GM12878 (cell line): Measurements from ENCODE around the gene FCAMR. TPM values are rescaled to one million over a fixed set of nuclear protein-coding genes. Genes with fewer than 3 reads are reported as not detected.

ENCODE experiments used
- ATAC-seq: fragments of 200-7000 bp; cut with Tn5 transposase; 3 replicates; pipeline ENCODE4 v1.9.1; 2020; ENCODE audit warnings: mild to moderate bottlenecking, moderate library complexity
- Bru-seq: library from RNA; stranded (reverse); fragments of 400-500 nt; gene quantifications from one replicate; lab custom pipeline; 2021; lab: Mats Ljungman, UMichigan
- BruChase-seq, 2 experiments: library from RNA; stranded (reverse); fragments of 400-500 nt; gene quantifications; one replicate each; lab custom pipeline; 2021; lab: Mats Ljungman, UMichigan
- BruUV-seq: library from RNA; stranded (reverse); fragments of 400-500 nt; replicated peaks from 2 replicates; lab custom pipeline; 2021; lab: Mats Ljungman, UMichigan
- CTCF ChIA-PET: fragments of 300-600 bp; sonication (Branson Sonifier 250); formaldehyde crosslinking; extraction: SDS; loops from one replicate; lab custom pipeline; 2021; ENCODE audit warnings: inconsistent platforms; lab: Yijun Ruan, JAX
- POLR2A ChIA-PET: fragments of 350-600 bp; formaldehyde crosslinking; extraction: SDS; loops from one replicate; lab custom pipeline; 2021; ENCODE audit warnings: inconsistent platforms; lab: Charles Lee
- RAD21 ChIA-PET: fragments of 300-600 bp; sonication (Branson Sonifier 250); formaldehyde crosslinking; loops from one replicate; lab custom pipeline; 2023; ENCODE audit warnings: antibody characterized with exemption; ENCODE audit not compliant: unreplicated experiment; lab: Charles Lee
- SMC1A ChIA-PET: fragments of 300-600 bp; sonication (Branson Sonifier 250); formaldehyde crosslinking; loops from one replicate; lab custom pipeline; 2023; ENCODE audit not compliant: unreplicated experiment, uncharacterized antibody; lab: Charles Lee
- DNase-seq: peaks from one replicate; pipeline ENCODE4 v3.0.0-alpha.2; 2011; ENCODE audit warnings: low read depth, low spot score
- FAIRE-seq: peaks from 3 replicates; lab custom pipeline; 2011; peaks lifted over from hg19 to GRCh38; lab: Jason Lieb, UNC
- H2AFZ ChIP-seq: 2 replicates; pipeline ENCODE4 v1.6.0; 2011; ENCODE audit warnings: low read depth, low read length, control low read depth; ENCODE audit not compliant: control insufficient read depth
- H3K27ac ChIP-seq: 2 replicates; pipeline ENCODE4 v1.5.1; 2011; ENCODE audit warnings: control low read depth; ENCODE audit not compliant: control insufficient read depth, insufficient read depth
- H3K27me3 ChIP-seq, 2 experiments: replicated peaks in 1 of 2; 2 replicates each; pipeline versions ENCODE4 v1.6.0 to v1.6.1; 2011; ENCODE audit warnings: low read length in 1 of 2; ENCODE audit not compliant: control insufficient read depth in 2 of 2, insufficient read depth in 2 of 2
- H3K36me3 ChIP-seq, 2 experiments: 2 replicates each; pipeline ENCODE4 v1.5.1; 2011; ENCODE audit warnings: low read length in 1 of 2; ENCODE audit not compliant: control insufficient read depth in 2 of 2, insufficient read depth in 2 of 2
- H3K4me1 ChIP-seq: 2 replicates; pipeline ENCODE4 v1.6.1; 2011; ENCODE audit warnings: mild to moderate bottlenecking, low read length, moderate library complexity, mixed read lengths; ENCODE audit not compliant: control insufficient read depth, insufficient read depth
- H3K4me2 ChIP-seq: 2 replicates; pipeline ENCODE4 v1.6.0; 2011; ENCODE audit warnings: control low read depth; ENCODE audit not compliant: control insufficient read depth, insufficient read depth
- H3K4me3 ChIP-seq: fragments of 200-600 bp; sonication (generic); 2 replicates; pipeline ENCODE4 v1.5.1; 2016
- H3K79me2 ChIP-seq: 2 replicates; pipeline ENCODE4 v1.6.0; 2011; ENCODE audit warnings: low read length; ENCODE audit not compliant: control insufficient read depth, insufficient read depth
- H3K9ac ChIP-seq: 2 replicates; pipeline ENCODE4 v1.8.0; 2011; ENCODE audit warnings: low read length, control low read depth, mixed read lengths; ENCODE audit not compliant: control insufficient read depth, insufficient read depth
- H3K9me3 ChIP-seq: replicated peaks from 3 replicates; pipeline ENCODE4 v1.5.1; 2011; ENCODE audit warnings: mild to moderate bottlenecking, low read length; ENCODE audit not compliant: control insufficient read depth, insufficient read depth
- H4K20me1 ChIP-seq: 2 replicates; pipeline ENCODE4 v1.6.0; 2011; ENCODE audit not compliant: control insufficient read depth, insufficient read depth
- KLF5 ChIP-seq: fragments of 450-650 bp; IDR thresholded peaks from 2 replicates; pipeline ENCODE4 v1.6.1; 2014; ENCODE audit warnings: mild to moderate bottlenecking; ENCODE audit not compliant: partially characterized antibody
- NFIC ChIP-seq: IDR thresholded peaks from 2 replicates; pipeline ENCODE4 v1.6.1; 2012; ENCODE audit warnings: low read depth, mild to moderate bottlenecking, inconsistent platforms, low read length, moderate library complexity
- PAX5 ChIP-seq: IDR thresholded peaks from 2 replicates; pipeline ENCODE4 v1.6.1; 2011; ENCODE audit warnings: low read depth, low read length, borderline replicate concordance
- PAX8 ChIP-seq: fragments of 450-650 bp; IDR thresholded peaks from 2 replicates; pipeline ENCODE4 v1.6.1; 2017; ENCODE audit warnings: mild to moderate bottlenecking, moderate library complexity
- SREBF1 ChIP-seq: IDR thresholded peaks from 2 replicates; pipeline ENCODE4 v1.6.1; 2012; ENCODE audit warnings: mild to moderate bottlenecking, low read length
- TCF12 ChIP-seq: IDR thresholded peaks from 2 replicates; pipeline ENCODE4 v1.6.1; 2011; ENCODE audit warnings: low read depth, mild to moderate bottlenecking, low read length
- WGBS: methylation state at CpG from one replicate; pipeline ENCODE4 v1.1.6; 2016; ENCODE audit warnings: low lambda C conversion rate; ENCODE audit not compliant: insufficient replicate concordance, insufficient coverage; ENCODE audit errors: missing lambda C conversion rate; 5-methylcytosine and 5-hydroxymethylcytosine counted together
- in situ Hi-C: fragments of 300-500 bp; cut with MboI; formaldehyde crosslinking; loops from 9 replicates; pipeline ENCODE4 v1.14.3; 2018; ENCODE audit warnings: mixed read lengths
- intact Hi-C: fragments of 100-400 bp; cut with micrococcal nuclease; formaldehyde crosslinking; loops from one replicate; pipeline ENCODE4 v1.14.2; 2022; ENCODE audit not compliant: unreplicated experiment
- long read RNA-seq, 2 experiments: library from polyadenylated mRNA; unstranded; transcript quantifications; one replicate each; pipeline ENCODE4 v2.0.0, GENCODE V29; 2019 to 2020
- polyA minus RNA-seq, 3 experiments: library from RNA; depleted of rRNA, polyadenylated mRNA; stranded (reverse); fragments of >200 nt; gene quantifications; 2 replicates each; pipeline ENCODE4 v1.2.3, GENCODE V29; 2011
- polyA plus RNA-seq, 11 experiments: library from polyadenylated mRNA; depleted of rRNA in 4 of 11; unstranded in 6 of 11; stranded (reverse) in 5 of 11; fragments of >200 nt; fragmentation: Nextera tagmentation in 4 of 11; fragmentation: Illumina TruSeq in 1 of 11; extraction: Ambion mirVana in 4 of 11; extraction: Trizol in 1 of 11; gene quantifications; 1 replicate in 1 of 11; 2 replicates in 10 of 11; pipeline versions ENCODE4 v1.2.1 to v1.2.3, GENCODE V29; 2011 to 2016; ENCODE audit warnings: inconsistent platforms in 2 of 11, missing spikeins in 2 of 11, low read depth in 1 of 11
- total RNA-seq, 4 experiments: library from RNA; depleted of rRNA in 3 of 4; stranded (reverse); fragments of >200 nt in 3 of 4; fragmentation: Illumina TruSeq in 1 of 4; extraction: Trizol in 1 of 4; gene quantifications; 2 replicates each; pipeline versions ENCODE4 v1.2.1 to v1.2.3, GENCODE V29; 2013 to 2021

FCAMR gene, protein sequence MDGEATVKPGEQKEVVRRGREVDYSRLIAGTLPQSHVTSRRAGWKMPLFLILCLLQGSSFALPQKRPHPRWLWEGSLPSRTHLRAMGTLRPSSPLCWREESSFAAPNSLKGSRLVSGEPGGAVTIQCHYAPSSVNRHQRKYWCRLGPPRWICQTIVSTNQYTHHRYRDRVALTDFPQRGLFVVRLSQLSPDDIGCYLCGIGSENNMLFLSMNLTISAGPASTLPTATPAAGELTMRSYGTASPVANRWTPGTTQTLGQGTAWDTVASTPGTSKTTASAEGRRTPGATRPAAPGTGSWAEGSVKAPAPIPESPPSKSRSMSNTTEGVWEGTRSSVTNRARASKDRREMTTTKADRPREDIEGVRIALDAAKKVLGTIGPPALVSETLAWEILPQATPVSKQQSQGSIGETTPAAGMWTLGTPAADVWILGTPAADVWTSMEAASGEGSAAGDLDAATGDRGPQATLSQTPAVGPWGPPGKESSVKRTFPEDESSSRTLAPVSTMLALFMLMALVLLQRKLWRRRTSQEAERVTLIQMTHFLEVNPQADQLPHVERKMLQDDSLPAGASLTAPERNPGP
- total RNA-seq (2013; cell fraction: nucleolus; rRNA removed), result 0.24 TPM in 1 of 2 replicates, not detected in the other
- 0.06 and 0.16 TPM in 2 replicates for total RNA-seq (2014; rRNA removed)
- total RNA-seq (2014; rRNA removed; fragmentation: Illumina TruSeq; extraction: Trizol), result 0.04 and 0.14 TPM in 2 replicates
- total RNA-seq (2021), result not detected in 2 replicates
- not detected for polyA plus RNA-seq (2011; ENCODE audit: low read depth)
- polyA plus RNA-seq (2011; rRNA removed), result 0.08 TPM in 1 of 2 replicates, not detected in the other
- 0.08 and 0.12 TPM in 2 replicates for polyA plus RNA-seq (2011; cell fraction: cytosol; rRNA removed)
- 0.13 TPM in 1 of 2 replicates, not detected in the other for polyA plus RNA-seq (2011; cell fraction: nucleus; rRNA removed)
- polyA plus RNA-seq (2012), result 0.09 TPM in 1 of 2 replicates, not detected in the other
- polyA plus RNA-seq (2014; fragmentation: Illumina TruSeq; extraction: Trizol), result 0.04 and 0.11 TPM in 2 replicates
- polyA plus RNA-seq (2014; fragmentation: Nextera tagmentation; extraction: Ambion mirVana), result under 1 TPM in 1 of 2 experiments, not detected in 1; 0.05 TPM
- 0.15 and 0.16 TPM in 2 replicates for polyA plus RNA-seq (2014; rRNA removed)
- polyA plus RNA-seq (2016; fragmentation: Nextera tagmentation; extraction: Ambion mirVana), result under 1 TPM in 1 of 2 experiments, not detected in 1; 0.14 TPM
- polyA minus RNA-seq (2011; rRNA and poly(A)+ RNA removed), result 0.10 and 0.22 TPM in 2 replicates
- not detected in 2 replicates for polyA minus RNA-seq (2011; cell fraction: cytosol; rRNA and poly(A)+ RNA removed)
- polyA minus RNA-seq (2011; cell fraction: nucleus; rRNA and poly(A)+ RNA removed), result 0.19 and 0.24 TPM in 2 replicates
- Bru-seq, nascent RNA, result percentile 20 among the genes with signal in this experiment
- not detected for BruChase-seq, experiment 1, labeled RNA remaining after a 6-hour chase
- BruChase-seq, experiment 2, labeled RNA remaining after a 2-hour chase, result percentile 11 among the genes with signal in this experiment
- long read RNA-seq, experiment 1, result 0 reads
- long read RNA-seq, experiment 2, partial matches to known transcripts, result 1 of 1 reads
- long read RNA-seq, experiment 2, other reads (novel, unspliced or antisense), result 0 of 1 reads

DNA sequence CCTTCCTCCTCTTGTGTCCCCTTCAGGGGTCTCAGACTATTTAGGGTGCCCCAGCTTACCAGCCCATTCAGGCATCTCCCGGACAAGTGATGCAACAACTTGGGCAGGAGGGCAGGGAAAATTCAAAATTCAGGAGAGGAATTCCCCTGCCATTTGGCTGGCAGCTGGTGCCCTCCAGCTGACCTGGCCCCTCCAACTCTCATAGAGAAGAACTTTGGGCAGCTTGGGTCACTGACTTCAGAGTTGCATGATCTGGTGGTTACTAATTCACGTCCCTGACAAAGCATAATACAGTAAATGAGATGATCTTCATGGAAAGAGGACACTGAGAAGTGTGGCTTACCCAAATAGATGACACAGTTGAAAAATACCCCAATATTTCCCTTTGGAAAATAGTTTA, at the start of gene FCAMR:
TSS of gene FCAMR (minus strand) at position 15 of the 400 bp plus-strand sequence. CDS start 335 bp downstream, outside the sequence.
- H4K20me1 ChIP-seq, result no peaks in the 10 kb centered on the region
- no peaks in the 10 kb centered on the region for H3K36me3 ChIP-seq
- ATAC-seq (peak; percentile 14; the same call in 2 of the 3 replicates), DNase-seq (no peak), FAIRE-seq (no peak)
- H3K79me2 ChIP-seq, result no peaks in the 10 kb centered on the region
- ChIA-PET POLR2A (interaction anchor here (0.5 to 3.1 kb wide), 5 partner anchors 15 to 50 kb away, joined by 3 to 12 read pairs (median 5); no protein-coding TSS in a partner anchor), RAD21 (interaction anchor here (0.7 to 4.4 kb wide), 4 partner anchors 12 to 49 kb away, joined by 3 to 36 read pairs (median 6); no protein-coding TSS in a partner anchor), CTCF (interaction anchor here (0.7 to 9.8 kb wide), 14 partner anchors 8 to 307 kb away, joined by 3 to 136 read pairs (median 4); partner anchors contain the start of gene FCMR), SMC1A (interaction anchor here (1.0 to 7.5 kb wide), 14 partner anchors 11 to 161 kb away, joined by 3 to 68 read pairs (median 5); partner anchors contain the start of gene PIGR)
- H2AFZ ChIP-seq, result no peak within 1 kb of the TSS; the same call in 1 of the 2 replicates
- in situ Hi-C loops, result no loop called here
- H3K27me3 ChIP-seq, result no peaks in the 10 kb centered on the region
- no peak within 1 kb of the TSS for H3K9ac ChIP-seq
- H3K27ac ChIP-seq, result no peak within 1 kb of the TSS
- 45% methylated on average over 2 of the region's 2 CpGs for WGBS
- H3K9me3 ChIP-seq, result no peaks in the 10 kb centered on the region
- BruUV-seq, result no TSS peak
- no peak for TF ChIP-seq KLF5
- no peak for TF ChIP-seq PAX5
- TF ChIP-seq NFIC, result no peak
- 0 out of 2 replicates have a peak, but pooled peaks have one; percentile 22 for TF ChIP-seq TCF12
- no peak for TF ChIP-seq SREBF1
- no peak for TF ChIP-seq PAX8
- peak within 1 kb of the TSS; percentile 46 for H3K4me2 ChIP-seq
- intact Hi-C loops, result loop anchor here (2.0 kb wide), 1 partner anchor 46 kb away; no protein-coding TSS in a partner anchor
- H3K4me1 ChIP-seq, result peaks cover 38% of the 10 kb centered on the region
- H3K4me3 ChIP-seq, result 0 out of 2 replicates have a peak within 1 kb of the TSS, but pooled peaks have one; percentile 2
